GM12874 (cell line): ENCODE data around the gene GSE1.

ENCODE experiments used
- TF ChIP-seq, protein P1 (sequence below): IDR thresholded peaks from 2 replicates; pipeline ENCODE4 v1.5.1; 2011; ENCODE audit warnings: low read depth, mild to moderate bottlenecking, control low read depth, low read length, moderate library complexity; ENCODE audit not compliant: insufficient read depth

Gene GSE1

GRCh38 chr16:85676466-85676865 is 63.3 kb downstream of the GSE1 start:
- TF ChIP-seq, protein P1, sequence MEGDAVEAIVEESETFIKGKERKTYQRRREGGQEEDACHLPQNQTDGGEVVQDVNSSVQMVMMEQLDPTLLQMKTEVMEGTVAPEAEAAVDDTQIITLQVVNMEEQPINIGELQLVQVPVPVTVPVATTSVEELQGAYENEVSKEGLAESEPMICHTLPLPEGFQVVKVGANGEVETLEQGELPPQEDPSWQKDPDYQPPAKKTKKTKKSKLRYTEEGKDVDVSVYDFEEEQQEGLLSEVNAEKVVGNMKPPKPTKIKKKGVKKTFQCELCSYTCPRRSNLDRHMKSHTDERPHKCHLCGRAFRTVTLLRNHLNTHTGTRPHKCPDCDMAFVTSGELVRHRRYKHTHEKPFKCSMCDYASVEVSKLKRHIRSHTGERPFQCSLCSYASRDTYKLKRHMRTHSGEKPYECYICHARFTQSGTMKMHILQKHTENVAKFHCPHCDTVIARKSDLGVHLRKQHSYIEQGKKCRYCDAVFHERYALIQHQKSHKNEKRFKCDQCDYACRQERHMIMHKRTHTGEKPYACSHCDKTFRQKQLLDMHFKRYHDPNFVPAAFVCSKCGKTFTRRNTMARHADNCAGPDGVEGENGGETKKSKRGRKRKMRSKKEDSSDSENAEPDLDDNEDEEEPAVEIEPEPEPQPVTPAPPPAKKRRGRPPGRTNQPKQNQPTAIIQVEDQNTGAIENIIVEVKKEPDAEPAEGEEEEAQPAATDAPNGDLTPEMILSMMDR = no peak

DNA sequence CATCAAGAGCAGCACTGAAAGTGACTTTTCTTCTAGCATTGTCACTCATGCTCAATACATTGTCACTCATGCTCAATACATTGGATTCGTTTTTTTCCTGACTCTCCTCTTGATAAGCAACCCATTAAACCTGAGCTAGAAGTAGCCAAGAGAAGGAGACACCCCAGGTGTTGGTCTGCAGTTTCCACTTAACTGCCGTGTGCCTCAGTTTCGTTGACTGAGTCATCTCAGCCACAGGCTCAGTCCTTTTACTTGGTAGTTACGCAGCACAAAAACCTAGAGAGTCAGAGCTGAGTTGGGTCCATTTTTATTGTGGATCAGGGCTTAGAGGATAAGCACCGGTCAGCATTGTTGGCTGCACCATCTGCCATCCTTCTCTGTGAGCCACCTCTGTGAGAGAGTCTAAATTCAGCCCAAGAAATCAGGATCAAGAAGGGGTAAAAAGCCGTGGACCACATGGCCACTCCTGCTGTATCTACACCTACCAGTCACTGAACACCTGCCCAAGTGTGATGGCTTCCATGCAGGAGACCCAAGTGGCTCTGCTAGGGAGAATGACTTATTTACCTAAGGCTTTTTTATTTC is 64.4 kb downstream of the GSE1 start:
- TF ChIP-seq, protein P1 = no peak

DNA sequence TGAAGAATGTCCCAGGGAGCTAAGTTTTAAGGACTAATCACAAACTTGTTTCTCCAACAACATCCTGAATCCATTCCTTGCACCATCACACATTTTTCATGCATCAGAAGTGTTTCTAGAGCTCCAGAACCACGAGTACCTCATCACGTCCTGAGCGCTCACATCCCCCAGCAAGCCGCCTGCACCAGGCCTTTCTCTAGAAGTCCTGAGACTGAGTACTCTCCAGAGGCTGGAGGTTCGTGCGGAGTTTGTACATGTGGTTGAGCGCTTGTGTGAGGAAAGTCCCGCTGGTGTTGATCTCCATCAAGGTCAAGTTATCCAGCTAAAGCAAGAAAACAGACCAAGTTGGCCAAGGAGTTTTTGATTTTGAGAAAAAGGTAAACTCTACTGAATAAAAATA is 64.9 kb downstream of the GSE1 start:
- TF ChIP-seq, protein P1 = no peak

GRCh38 chr16:85678821-85679220 is 65.7 kb downstream of the GSE1 start:
- TF ChIP-seq, protein P1 = no peak

GRCh38 chr16:85679870-85680269 is 66.7 kb downstream of the GSE1 start:
- TF ChIP-seq, protein P1 = no peak

DNA sequence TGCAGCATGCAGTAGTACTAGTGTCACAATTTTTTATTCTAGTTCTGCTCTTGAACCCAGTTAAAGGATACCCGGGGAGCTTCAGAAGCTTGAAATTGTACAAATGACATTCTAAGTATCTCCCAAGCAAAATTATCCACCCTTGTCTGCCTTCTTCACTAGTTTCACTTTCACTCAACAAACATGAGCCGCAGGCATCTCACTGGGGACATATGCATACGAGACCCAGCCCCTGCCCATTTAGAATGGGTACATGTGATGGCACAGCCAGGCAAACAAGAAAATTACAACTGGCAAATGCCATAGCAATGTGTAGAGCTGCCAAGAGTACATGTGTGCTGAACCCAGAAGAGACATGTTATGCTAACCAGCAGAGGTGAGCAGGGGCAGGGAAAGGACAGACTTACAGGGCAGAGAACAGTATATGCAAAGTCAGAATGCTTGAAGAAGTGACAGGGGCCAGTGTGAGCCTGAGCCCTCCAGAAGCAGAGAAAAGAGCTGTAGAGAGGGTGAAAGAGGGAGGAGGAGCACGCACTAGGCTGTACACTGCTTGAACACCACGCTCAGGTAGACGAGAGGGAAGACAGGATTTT is 67.3 kb downstream of the GSE1 start:
- TF ChIP-seq, protein P1 = no peak

DNA sequence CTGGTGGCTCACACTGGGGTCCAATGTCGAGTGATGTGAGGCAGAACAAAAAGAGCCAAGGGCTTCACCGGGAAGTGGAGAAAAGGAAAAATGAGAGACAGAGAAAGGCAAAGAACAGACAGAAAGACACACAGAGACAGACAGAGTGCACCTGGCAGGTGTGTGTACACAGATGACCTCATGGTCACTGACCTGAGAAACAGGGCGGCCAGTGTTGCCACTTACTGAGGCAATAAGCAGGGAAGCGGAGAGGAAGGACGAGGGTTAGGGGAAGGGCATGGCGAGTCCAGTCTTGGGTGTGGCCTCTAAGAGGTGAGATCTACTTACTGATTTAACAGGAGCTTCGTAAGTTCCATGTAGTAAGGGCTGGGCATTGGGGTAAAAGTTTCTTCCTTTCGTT is 68.1 kb downstream of the GSE1 start:
- TF ChIP-seq, protein P1 = no peak
